Muscle of leg (tissue), 11 donors: ENCODE results near the gene CTBP2. TPM values are rescaled to one million over a fixed set of nuclear protein-coding genes. Genes with fewer than 3 reads are reported as not detected.

Experiments
- DNase-seq: peaks from one replicate; pipeline ENCODE4 v3.0.0; 2013
- H3K27ac ChIP-seq: one replicate; pipeline ENCODE4 v1.5.1; 2013; ENCODE audit warnings: mild to moderate bottlenecking, low read length, control low read depth
- H3K27me3 ChIP-seq: one replicate; pipeline ENCODE4 v1.6.1; 2013; ENCODE audit warnings: low read length; ENCODE audit not compliant: control insufficient read depth, insufficient read depth
- H3K36me3 ChIP-seq: one replicate; pipeline ENCODE4 v1.6.1; 2013; ENCODE audit warnings: low read length; ENCODE audit not compliant: control insufficient read depth, insufficient read depth
- H3K4me1 ChIP-seq: one replicate; pipeline ENCODE4 v1.6.1; 2013; ENCODE audit warnings: low read length; ENCODE audit not compliant: control insufficient read depth, insufficient read depth
- H3K4me3 ChIP-seq: one replicate; pipeline ENCODE4 v1.5.1; 2013; ENCODE audit warnings: low read length, control low read depth
- H3K9me3 ChIP-seq: replicated peaks from 2 replicates; pipeline ENCODE4 v1.6.1; 2013; ENCODE audit warnings: low read depth, low read length; ENCODE audit not compliant: control insufficient read depth
- WGBS: methylation state at CpG from one replicate; pipeline ENCODE4 v1.1.5; 2013; ENCODE audit warnings: missing lambda C conversion rate; ENCODE audit not compliant: insufficient coverage; 5-methylcytosine and 5-hydroxymethylcytosine counted together
- polyA plus RNA-seq, 8 donors: library from polyadenylated mRNA; unstranded; fragments of 120-200 nt; gene quantifications; one replicate each; pipeline versions ENCODE4 v1.2.1 to v1.2.3, GENCODE V29; 2013; ENCODE audit warnings: inconsistent platforms in 1 of 8, low replicate concordance in 1 of 8; ENCODE audit not compliant: insufficient read length in 8 of 8, insufficient read depth in 1 of 8
- total RNA-seq: library from RNA; stranded (reverse); fragments of 120-200 nt; gene quantifications from one replicate; pipeline ENCODE4 v1.2.4, GENCODE V29; 2013

Gene CTBP2
- total and polyA plus RNA-seq, 9 donors = 32.4 to 50.2 (median 41.0) TPM

DNA sequence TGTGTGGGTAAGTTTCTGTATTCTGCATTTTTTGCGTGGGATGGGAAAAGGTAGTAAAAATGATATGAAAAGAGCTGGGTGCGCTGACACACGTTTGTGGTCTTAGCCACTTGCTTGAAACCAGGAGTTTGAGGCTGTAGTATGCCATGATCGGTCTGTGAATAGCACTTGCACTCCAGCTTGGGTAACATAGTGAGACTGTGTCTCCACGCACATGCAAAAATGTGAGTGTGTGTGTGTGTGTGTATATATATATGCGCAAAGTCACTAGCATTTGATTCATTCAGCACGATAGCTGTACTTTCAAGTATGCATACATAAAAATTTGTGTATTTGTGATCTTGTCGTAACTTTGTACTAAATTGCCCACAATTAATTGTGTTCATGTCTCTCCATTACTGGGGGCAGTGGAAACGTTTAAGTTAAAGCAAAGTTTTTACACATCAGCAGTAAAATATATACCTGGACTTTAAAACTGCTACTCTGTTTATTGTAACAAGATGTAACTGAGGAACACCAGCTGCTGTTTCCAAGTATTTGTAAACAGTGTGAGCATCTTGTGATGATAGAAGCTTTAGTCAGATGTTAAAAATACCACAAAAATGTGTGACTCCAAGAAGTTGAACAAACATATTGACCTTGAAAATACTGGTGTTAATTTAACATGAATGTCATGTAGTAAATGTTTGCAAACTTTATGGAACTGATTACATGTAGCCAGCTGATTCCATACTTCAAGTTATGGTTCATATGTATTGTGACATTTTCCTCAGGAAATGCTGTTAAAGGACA is 216.9 kb downstream of the CTBP2 start:
- Histone ChIP-seq H3K27ac (no peak overlapping the region), H3K4me3 (no peak overlapping the region), H3K27me3 (no peaks in the 10 kb centered on the region), H3K4me1 (no peaks in the 10 kb centered on the region), H3K36me3 (peaks cover 10% of the 10 kb centered on the region), H3K9me3 (no peaks in the 10 kb centered on the region)
- DNase-seq = peak; percentile 42
- 92% methylated on average over 5 of the region's 9 CpGs for WGBS

DNA sequence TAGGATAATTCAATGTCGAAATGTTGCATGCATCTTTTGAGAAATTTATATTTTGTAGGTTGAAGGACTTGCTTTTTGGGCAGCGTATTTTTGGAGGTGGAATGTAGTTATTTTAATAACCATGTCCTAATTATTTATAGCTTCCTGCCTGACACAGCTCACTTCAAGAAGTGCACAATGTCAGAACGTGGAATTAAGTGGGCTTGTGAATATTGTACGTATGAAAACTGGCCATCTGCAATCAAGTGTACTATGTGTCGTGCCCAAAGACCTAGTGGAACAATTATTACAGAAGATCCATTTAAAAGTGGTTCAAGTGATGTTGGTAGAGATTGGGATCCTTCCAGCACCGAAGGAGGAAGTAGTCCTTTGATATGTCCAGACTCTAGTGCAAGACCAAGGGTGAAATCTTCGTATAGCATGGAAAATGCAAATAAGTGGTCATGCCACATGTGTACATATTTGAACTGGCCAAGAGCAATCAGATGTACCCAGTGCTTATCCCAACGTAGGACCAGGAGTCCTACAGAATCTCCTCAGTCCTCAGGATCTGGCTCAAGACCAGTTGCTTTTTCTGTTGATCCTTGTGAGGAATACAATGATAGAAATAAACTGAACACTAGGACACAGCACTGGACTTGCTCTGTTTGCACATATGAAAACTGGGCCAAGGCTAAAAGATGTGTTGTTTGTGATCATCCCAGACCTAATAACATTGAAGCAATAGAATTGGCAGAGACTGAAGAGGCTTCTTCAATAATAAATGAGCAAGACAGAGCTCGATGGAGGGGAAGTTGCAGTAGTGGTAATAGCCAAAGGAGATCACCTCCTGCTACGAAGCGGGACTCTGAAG is 217.8 kb downstream of the CTBP2 start:
- Histone ChIP-seq H3K36me3 (peaks cover 10% of the 10 kb centered on the region), H3K4me3 (no peak overlapping the region), H3K27me3 (no peaks in the 10 kb centered on the region), H3K9me3 (no peaks in the 10 kb centered on the region), H3K27ac (no peak overlapping the region), H3K4me1 (no peaks in the 10 kb centered on the region)
- DNase-seq = no peak
- 72% methylated on average over 7 of the region's 11 CpGs for WGBS

DNA sequence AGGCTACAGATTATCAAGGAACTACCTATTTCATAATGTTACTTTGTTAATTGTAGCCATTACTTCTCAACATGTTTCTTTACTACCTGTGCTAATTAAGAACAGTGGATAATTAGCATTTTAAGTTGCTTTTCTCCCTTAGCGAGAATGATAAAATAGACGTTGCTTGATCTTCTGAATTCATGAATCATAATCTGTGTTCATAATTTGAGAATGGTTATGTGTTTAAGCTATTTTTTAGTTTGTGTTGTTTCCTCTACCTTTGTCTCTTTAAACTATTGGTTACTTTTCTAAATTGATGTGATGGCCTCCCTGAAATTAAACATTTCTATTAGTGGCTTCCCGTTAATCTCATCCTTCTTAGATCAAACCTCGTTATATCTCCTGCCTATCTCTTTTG is 218.5 kb downstream of the CTBP2 start, which contains the start of gene ZRANB1:
TSS of gene ZRANB1 (plus strand) at position 301 of the 400 bp plus-strand sequence. CDS start 371 bp downstream, outside the sequence.
- Histone ChIP-seq H3K27ac (no peak within 1 kb of the TSS), H3K9me3 (no peaks in the 10 kb centered on the region), H3K4me1 (no peaks in the 10 kb centered on the region), H3K4me3 (no peak within 1 kb of the TSS), H3K36me3 (peaks cover 10% of the 10 kb centered on the region), H3K27me3 (no peaks in the 10 kb centered on the region)
- no peak for DNase-seq
- no CpG with 5 or more reads among the region's 4 CpGs for WGBS

DNA sequence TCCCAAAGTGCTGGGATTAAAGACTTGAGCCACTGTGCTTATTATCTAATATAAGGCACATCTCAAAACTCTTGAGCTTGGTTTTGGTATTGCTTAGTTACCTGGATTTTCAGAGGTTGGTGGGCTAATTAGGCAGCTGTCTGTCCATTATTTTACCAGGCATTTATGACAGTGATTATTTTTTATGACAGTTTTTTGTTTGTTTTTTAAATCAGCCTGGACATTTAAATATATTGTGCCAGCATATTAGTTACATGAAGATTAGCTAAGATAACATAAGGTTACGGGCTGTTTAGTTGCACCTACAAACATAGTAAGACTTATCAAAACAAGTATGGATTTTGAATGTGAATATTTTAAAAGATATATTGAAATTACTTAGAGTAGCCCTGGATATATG is 221.1 kb downstream of the CTBP2 start:
- Histone ChIP-seq H3K36me3 (no peaks in the 10 kb centered on the region), H3K4me3 (no peak overlapping the region), H3K27me3 (no peaks in the 10 kb centered on the region), H3K4me1 (no peaks in the 10 kb centered on the region), H3K27ac (no peak overlapping the region), H3K9me3 (no peaks in the 10 kb centered on the region)
- DNase-seq = no peak
- no CpG with 5 or more reads among the region's 1 CpG for WGBS

DNA sequence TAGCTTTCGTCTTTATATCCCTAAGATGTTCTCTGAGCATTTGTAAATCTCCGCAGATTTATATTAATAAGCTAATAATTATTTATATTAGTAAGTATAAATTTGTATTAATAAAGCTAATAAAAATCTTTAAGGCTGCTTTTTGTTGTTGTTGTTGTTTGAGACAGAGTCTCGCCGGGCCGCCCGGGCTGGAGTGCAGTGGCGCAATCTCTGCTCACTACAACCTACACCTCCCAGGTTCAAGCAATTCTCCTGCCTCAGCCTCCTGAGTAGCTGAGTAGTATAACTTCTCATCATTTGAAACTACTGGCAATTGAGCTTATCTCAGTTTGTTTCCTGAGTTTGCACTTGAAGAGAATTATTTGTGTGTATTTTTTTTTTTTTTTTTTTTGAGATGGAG is 223.6 kb downstream of the CTBP2 start:
- WGBS = no CpG with 5 or more reads among the region's 7 CpGs
- H3K4me3 ChIP-seq = no peak overlapping the region
- no peak overlapping the region for H3K27ac ChIP-seq
- H3K4me1 ChIP-seq = no peaks in the 10 kb centered on the region
- no peaks in the 10 kb centered on the region for H3K36me3 ChIP-seq
- DNase-seq = no peak
- H3K27me3 ChIP-seq = no peaks in the 10 kb centered on the region
- peaks cover 8% of the 10 kb centered on the region for H3K9me3 ChIP-seq

DNA sequence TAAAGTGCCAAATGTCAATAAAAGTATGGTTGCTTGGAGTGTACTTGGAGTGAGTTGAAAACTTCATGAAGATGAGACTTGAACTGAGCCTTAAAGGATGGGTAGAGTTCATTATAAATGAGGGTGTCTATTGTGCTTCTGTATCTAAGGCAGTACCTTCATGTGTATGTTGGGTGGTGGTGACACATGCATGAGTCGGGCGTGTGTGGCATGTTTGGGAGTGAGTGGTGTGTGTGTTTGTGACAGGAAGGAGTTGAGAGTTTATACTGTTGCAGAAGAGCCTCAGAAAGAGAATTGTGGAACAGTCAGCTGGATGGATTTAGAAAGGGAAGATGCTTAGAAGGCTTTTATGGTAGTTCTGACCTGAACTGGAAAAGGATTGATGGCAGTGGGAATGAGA is 224.4 kb downstream of the CTBP2 start:
- WGBS = 98% methylated on average over 2 of the region's 2 CpGs
- H3K4me1 ChIP-seq = no peaks in the 10 kb centered on the region
- H3K27me3 ChIP-seq = no peaks in the 10 kb centered on the region
- peaks cover 12% of the 10 kb centered on the region for H3K9me3 ChIP-seq
- DNase-seq = no peak
- H3K4me3 ChIP-seq = no peak overlapping the region
- no peaks in the 10 kb centered on the region for H3K36me3 ChIP-seq
- no peak overlapping the region for H3K27ac ChIP-seq

Other genes with a start within 250 kb of the CTBP2 start
- 24.7 TPM for gene ZRANB1, start 218.4 kb downstream of the CTBP2 start, total RNA-seq
- 10 to 100 TPM; 15.2 to 20.7 (median 17.7) TPM for gene ZRANB1, start 218.4 kb downstream of the CTBP2 start, polyA plus RNA-seq